ENCODE data around the gene WIPF2. TPM values are rescaled to one million over a fixed set of nuclear protein-coding genes. Genes with fewer than 3 reads are reported as not detected.

WIPF2 gene
- total RNA-seq, 1 experiment from 2014 or later = 23.0 TPM

DNA sequence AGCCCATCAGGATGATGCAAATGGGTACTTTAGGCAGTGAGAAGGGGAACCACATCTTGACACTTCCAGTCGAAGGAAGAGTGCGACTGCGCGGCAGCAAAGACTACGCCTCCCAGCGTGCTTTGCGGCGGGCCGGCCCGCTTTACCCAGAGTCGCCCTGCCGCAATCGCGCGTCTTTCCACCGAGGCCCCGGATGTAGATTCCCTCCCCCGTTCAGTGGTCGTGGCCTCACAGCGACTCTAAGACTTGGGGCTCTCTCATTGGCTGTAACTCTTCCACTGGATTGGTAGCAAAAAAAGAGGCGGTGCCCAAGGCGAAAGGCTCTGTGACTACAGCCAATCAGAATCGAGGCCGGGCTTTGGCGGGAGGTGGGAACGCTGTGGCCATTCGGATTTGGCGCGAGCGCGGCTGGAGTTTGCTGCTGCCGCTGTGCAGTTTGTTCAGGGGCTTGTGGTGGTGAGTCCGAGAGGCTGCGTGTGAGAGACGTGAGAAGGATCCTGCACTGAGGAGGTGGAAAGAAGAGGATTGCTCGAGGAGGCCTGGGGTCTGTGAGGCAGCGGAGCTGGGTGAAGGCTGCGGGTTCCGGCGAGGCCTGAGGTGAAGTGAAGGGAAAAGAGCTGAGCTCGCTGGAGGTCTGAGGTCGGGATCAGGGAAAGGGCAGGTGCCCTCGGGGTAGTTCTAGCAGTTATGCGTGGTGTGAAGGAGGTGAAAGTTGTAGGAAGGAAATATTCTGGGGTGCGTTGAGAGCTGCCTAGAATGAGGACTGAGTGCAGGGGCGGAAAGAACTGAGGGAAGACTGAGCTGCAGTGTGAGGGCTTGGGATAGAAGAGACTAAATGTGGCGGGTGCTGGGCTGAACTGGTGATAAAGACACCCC lies 68.6 kb downstream of the WIPF2 start, which contains the start of gene CDC6 (continued):
- TF ChIP-seq ATF1 (CRISPR knock-in tag; IDR thresholded peaks at IDR 0.05) (no peak), ATF6 (CRISPR knock-in tag; IDR thresholded peaks at IDR 0.05) (no peak), ERG (CRISPR knock-in tag; IDR thresholded peaks at IDR 0.05) (no peak), TCF7 (CRISPR knock-in tag; IDR thresholded peaks at IDR 0.05; ENCODE audit: low read depth) (peak; percentile 75; the same call in 1 of the 2 replicates), MYBL2 (CRISPR knock-in tag; IDR thresholded peaks at IDR 0.05) (peak; percentile 70; the same call in 1 of the 2 replicates), NFE2L1 (CRISPR knock-in tag; IDR thresholded peaks at IDR 0.05) (peak; percentile 94), FOXP1 (CRISPR knock-in tag; IDR thresholded peaks at IDR 0.05; ENCODE audit: borderline replicate concordance) (peak; percentile 82), GABPB1 (CRISPR knock-in tag; IDR thresholded peaks at IDR 0.05) (peak; percentile 88), NFYB (CRISPR knock-in tag; conservative IDR thresholded peaks at IDR 0.05; ENCODE audit: low read depth) (peak; percentile 86), ZNF263 (CRISPR knock-in tag; IDR thresholded peaks at IDR 0.05; ENCODE audit: low read depth) (no peak), ZNF671 (CRISPR knock-in tag; IDR thresholded peaks at IDR 0.05) (no peak; the same call in 1 of the 2 replicates), E2F1 (CRISPR knock-in tag; IDR thresholded peaks at IDR 0.05) (0 out of 2 replicates have a peak, but pooled peaks have one; percentile 66), SMAD4 (CRISPR knock-in tag; IDR thresholded peaks at IDR 0.05) (no peak), SP1 (CRISPR knock-in tag; conservative IDR thresholded peaks at IDR 0.05) (peak; percentile 89), TP53 (CRISPR knock-in tag; IDR thresholded peaks at IDR 0.05) (no peak)
- TF ChIP-seq, protein P1, sequence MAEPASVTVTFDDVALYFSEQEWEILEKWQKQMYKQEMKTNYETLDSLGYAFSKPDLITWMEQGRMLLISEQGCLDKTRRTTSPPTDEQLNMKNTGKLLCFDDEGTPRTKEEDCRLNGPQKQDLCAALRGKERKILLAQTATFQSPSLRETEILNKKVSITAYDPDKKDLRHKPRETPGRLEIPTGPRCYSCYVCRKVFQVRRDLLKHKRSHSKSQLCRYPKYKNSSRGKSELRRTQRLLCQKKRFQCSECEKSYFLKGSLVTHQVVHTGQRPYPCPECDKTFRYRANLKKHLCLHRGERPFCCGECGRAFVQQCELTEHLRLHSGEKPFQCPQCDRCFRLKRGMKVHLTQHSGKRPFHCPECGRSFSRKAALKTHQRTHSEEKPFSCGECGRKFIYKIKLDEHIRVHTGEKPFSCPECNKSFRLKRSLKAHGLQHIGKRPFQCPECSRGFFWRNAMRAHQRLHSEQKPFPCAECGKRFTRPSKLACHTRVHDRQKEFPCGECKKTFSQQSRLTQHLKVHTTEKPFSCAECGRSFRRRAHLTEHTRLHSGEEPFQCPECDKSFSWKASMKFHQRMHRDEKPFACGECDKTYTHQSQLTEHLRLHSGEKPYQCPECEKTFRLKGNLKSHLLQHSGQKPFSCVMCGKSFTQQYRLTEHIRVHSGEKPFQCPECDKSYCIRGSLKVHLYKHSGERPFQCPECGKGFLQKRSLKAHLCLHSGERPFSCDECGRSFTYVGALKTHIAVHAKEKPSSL (CRISPR knock-in tag; conservative IDR thresholded peaks at IDR 0.05) = no peak
- TF ChIP-seq, protein P2, sequence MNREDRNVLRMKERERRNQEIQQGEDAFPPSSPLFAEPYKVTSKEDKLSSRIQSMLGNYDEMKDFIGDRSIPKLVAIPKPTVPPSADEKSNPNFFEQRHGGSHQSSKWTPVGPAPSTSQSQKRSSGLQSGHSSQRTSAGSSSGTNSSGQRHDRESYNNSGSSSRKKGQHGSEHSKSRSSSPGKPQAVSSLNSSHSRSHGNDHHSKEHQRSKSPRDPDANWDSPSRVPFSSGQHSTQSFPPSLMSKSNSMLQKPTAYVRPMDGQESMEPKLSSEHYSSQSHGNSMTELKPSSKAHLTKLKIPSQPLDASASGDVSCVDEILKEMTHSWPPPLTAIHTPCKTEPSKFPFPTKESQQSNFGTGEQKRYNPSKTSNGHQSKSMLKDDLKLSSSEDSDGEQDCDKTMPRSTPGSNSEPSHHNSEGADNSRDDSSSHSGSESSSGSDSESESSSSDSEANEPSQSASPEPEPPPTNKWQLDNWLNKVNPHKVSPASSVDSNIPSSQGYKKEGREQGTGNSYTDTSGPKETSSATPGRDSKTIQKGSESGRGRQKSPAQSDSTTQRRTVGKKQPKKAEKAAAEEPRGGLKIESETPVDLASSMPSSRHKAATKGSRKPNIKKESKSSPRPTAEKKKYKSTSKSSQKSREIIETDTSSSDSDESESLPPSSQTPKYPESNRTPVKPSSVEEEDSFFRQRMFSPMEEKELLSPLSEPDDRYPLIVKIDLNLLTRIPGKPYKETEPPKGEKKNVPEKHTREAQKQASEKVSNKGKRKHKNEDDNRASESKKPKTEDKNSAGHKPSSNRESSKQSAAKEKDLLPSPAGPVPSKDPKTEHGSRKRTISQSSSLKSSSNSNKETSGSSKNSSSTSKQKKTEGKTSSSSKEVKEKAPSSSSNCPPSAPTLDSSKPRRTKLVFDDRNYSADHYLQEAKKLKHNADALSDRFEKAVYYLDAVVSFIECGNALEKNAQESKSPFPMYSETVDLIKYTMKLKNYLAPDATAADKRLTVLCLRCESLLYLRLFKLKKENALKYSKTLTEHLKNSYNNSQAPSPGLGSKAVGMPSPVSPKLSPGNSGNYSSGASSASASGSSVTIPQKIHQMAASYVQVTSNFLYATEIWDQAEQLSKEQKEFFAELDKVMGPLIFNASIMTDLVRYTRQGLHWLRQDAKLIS (CRISPR knock-in tag; IDR thresholded peaks at IDR 0.05; ENCODE audit: borderline replicate concordance) = 0 out of 2 replicates have a peak, but pooled peaks have one; percentile 33
- TF ChIP-seq, protein P3, sequence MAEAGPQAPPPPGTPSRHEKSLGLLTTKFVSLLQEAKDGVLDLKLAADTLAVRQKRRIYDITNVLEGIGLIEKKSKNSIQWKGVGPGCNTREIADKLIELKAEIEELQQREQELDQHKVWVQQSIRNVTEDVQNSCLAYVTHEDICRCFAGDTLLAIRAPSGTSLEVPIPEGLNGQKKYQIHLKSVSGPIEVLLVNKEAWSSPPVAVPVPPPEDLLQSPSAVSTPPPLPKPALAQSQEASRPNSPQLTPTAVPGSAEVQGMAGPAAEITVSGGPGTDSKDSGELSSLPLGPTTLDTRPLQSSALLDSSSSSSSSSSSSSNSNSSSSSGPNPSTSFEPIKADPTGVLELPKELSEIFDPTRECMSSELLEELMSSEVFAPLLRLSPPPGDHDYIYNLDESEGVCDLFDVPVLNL (CRISPR knock-in tag; IDR thresholded peaks at IDR 0.05; ENCODE audit: borderline replicate concordance, low read depth) = peak; percentile 89
- TF ChIP-seq, protein P4, sequence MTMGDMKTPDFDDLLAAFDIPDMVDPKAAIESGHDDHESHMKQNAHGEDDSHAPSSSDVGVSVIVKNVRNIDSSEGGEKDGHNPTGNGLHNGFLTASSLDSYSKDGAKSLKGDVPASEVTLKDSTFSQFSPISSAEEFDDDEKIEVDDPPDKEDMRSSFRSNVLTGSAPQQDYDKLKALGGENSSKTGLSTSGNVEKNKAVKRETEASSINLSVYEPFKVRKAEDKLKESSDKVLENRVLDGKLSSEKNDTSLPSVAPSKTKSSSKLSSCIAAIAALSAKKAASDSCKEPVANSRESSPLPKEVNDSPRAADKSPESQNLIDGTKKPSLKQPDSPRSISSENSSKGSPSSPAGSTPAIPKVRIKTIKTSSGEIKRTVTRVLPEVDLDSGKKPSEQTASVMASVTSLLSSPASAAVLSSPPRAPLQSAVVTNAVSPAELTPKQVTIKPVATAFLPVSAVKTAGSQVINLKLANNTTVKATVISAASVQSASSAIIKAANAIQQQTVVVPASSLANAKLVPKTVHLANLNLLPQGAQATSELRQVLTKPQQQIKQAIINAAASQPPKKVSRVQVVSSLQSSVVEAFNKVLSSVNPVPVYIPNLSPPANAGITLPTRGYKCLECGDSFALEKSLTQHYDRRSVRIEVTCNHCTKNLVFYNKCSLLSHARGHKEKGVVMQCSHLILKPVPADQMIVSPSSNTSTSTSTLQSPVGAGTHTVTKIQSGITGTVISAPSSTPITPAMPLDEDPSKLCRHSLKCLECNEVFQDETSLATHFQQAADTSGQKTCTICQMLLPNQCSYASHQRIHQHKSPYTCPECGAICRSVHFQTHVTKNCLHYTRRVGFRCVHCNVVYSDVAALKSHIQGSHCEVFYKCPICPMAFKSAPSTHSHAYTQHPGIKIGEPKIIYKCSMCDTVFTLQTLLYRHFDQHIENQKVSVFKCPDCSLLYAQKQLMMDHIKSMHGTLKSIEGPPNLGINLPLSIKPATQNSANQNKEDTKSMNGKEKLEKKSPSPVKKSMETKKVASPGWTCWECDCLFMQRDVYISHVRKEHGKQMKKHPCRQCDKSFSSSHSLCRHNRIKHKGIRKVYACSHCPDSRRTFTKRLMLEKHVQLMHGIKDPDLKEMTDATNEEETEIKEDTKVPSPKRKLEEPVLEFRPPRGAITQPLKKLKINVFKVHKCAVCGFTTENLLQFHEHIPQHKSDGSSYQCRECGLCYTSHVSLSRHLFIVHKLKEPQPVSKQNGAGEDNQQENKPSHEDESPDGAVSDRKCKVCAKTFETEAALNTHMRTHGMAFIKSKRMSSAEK (CRISPR knock-in tag; IDR thresholded peaks at IDR 0.05; ENCODE audit: borderline replicate concordance) = no peak

Data from WTC11 (cell line).